T follicular helper cell (primary cell): ENCODE results near the gene SMAD5.

ENCODE experiments used
- DNase-seq: peaks from one replicate; pipeline ENCODE4 v3.0.0-alpha.2; 2020; ENCODE audit warnings: low read depth

Gene SMAD5

DNA sequence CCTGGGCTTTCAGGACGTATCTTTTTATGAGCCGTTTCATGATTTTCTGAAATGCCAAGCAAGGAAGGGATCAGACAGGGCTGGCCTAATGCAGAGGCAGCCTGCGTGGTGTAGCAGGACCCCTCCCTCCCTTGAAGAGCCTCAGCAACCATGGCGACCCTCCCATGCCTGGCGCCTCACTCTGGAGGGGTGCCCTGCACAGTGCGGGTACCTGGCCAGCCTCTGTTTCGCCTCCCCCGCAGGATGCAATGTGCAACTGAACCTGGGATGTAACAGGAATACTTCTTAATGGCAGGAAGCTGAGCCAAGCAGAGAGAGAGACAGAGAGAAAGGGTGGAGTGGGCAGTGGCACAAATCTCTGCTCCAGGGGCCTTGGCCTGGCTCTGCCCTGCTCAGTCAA lies 83.6 kb downstream of the SMAD5 start:
- no peak for DNase-seq

DNA sequence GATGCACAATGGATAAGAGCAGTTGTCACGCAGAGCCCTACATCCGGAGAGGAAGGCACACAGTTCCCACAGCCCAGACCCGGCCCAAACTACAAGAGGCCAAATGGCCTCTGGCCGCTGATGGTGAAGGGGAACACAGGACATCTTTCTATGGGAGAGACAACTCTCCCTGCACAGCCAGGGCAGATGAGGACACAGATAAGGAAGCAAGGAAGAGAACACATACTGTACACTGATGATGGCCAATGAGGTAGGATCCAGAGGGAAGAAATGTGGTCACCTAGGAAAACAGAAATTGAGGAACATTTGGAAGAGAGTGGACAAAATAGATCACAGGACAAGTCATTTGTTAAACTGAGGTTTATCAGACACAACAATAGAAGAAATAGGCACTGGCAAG lies 88.7 kb downstream of the SMAD5 start:
- no peak for DNase-seq

DNA sequence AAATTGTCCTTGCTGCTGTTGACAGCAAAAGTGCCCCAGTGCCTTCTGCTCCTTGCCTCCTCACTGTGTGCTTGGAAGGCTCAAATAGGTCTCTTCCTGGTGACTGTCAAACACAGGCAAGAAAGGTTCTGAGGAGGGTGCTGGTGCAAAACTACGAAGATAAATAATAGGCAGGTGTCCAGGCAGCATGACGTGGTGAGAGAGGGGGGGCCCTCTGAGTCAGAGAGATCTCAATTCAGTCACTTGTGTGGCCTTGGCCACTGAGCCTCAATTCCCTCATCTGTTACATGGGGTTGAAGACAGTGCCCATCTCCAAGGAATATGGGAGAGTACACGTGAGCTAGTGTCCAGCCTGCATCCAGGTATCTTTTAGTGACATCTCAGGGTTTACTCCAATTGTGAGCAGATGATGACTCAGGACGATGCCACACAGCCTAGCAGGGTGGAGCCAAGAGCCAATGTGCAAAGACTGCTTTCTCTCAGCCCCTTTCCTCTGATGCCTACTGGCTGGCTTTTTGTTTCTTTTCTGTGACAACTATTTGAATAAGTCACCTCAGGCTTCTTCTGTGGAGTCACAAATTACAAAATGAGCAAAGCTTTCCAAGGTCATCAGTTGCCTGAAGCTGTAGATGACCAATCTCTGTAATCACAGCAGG lies 90.1 kb downstream of the SMAD5 start:
- DNase-seq = no peak

DNA sequence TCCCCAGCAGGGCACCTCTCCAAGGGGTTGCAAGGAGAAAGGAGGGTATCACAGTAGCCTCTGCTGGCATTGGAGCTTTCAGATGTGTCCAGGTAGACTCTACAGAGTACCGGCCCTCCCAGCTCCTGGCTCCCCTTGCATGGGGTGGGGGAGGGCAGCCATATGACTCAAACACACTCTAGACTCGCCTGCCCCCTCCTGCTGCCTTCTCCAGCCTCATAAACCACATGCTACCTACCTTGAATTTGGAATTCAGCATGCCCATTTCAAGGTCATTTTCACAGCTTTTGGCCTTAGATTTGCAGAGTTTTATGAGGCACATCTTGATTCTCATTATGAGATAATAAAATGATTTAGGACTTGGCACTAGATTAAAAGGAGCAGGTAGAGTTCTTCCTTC lies 93.2 kb downstream of the SMAD5 start:
- DNase-seq = no peak

DNA sequence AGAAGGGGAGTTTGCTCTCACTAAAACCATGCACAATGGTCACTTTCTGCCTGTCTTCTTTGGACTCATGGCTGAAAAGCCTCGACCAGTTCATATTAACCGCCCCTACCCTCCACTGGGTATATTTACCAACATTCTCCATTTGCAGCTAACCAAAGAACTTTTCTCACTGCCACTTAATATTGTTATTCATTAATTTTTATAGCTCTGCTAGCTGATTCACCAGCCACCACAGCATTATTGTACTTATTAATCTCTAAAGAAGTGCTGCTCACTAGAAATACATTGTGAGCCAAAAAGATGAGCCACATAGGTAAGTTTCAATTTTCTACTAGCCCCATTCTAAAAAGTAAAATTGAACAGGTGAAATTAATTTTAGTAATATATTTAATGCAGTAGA lies 93.8 kb downstream of the SMAD5 start:
- no peak for DNase-seq

DNA sequence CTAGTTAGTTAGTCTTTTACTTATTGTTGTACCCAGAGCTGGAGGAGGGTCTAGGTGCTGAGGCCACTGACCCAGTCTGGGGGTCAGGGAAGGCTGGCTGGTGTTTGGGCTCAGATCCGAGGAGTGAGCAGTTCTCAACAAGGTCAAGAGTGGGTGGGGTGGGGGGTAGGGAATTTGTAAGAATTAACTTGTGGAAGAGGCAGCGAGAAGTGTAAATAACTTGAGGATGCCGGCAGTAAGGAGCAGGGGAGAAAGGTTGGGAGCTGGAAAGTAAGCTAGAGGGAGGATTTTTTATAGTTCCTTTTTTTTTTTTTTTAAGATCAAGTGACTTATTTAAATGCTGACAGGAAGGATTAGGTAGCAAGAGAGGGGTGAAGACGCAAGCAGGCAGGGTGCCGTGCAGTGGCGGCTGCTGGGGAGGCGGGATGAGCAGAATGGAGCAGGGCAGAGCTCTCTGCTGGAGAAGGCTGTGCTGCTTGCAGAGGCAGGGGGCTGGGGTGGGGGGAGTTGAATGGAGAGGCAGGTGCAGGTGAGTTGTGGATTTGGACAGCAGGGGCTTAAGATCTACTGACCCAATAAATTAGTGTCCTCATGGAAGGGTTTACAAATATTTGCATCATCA lies 95.6 kb downstream of the SMAD5 start:
- no peak for DNase-seq

DNA sequence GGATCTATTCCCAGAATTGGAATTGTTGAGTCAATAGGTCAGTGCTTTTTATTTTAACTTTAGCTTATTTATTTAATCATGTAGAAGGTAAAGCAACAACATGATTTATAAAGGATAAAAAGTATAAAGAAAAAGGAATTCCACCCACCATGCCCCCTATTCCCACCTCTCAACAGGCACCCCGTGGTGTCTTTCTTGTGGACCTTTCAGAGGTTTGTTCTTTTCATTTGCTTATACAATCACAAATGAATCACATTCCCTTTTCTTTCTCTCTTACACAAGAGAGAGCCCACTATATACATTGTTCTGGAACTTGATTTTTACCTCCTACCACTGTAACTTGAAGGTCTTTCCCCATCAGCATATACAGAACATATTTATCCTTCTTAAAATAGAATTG lies 97.5 kb downstream of the SMAD5 start:
- DNase-seq = no peak

DNA sequence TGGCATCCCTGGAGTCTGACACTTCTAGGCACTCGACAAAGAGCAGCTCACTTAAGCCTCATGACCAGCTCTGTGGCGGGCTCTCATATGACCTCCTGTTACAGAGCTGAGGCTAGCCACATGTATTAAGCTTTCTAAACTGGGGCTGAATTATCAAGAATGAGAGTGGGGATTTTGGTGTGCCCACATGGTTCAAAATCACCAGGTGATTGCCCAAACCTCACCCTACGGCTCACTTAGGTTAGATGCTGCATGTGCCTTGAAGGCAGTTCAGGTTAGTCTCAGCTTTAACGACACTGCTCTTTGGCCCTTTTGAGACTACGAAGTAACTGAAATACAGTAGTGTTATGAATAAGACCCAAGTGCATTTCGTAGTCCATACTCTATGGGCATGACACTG lies 99.7 kb downstream of the SMAD5 start:
- no peak for DNase-seq
